Measurements from ENCODE around the gene LDAH.

- TF ChIP-seq YY1 (IDR thresholded peaks at IDR 0.05; ENCODE audit: insufficient read depth, insufficient read length) (no peak), ZNF274 (IDR thresholded peaks at IDR 0.05; ENCODE audit: low read depth, low read length) (no peak)
Observed at GRCh38 chr2:20653695-20654534, 169.0 kb downstream of the LDAH start.

Data from NT2/D1 (cell line).